Activated CD8-positive, alpha-beta memory T cell treated with anti-CD3 and anti-CD28 coated beads for 48 hours (primary cell): Measurements from ENCODE around the gene PLA2G2F.
"Not testable (repeated sequence)": the region's sequence is repeated elsewhere in the genome, so short reads cannot be mapped to it uniquely, and the experiment has no call there.

Source experiments
- DNase-seq, 3 experiments: peaks; one replicate each; pipeline ENCODE4 v3.0.0-alpha.2; 2020; ENCODE audit warnings: low read depth in 2 of 3, low spot score in 2 of 3

PLA2G2F gene

DNA sequence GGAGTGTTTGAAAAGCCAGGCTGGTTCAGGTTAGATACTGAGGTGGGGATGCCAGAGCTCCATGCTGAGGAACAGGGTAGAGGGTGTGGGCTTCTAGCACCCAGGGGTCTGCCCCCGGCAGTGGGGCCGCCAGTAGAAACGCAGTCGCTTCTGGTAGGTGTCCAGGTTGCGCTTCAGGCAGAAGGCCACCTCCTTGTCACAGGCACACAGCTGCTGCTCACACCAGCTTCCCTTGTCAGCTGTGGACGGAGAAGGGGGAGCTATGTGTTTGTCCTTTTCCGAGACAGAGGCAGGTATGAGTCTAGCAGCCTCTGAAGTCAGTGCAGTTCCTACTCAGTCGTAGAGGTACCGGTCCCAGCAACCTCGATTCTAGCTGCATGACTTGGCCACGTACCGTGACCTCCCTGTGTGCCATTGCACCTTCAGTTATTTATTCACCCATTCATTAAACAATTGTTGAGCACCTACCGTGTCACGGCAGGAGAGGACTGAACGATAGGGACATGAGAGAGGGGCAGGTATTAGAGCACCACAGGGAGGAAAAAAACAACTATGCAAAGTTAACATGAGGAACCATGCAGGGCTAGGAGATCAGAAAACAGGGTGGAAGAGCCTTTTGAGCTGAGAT lies 25.0 kb upstream of the PLA2G2F start:
- no peak for DNase-seq

DNA sequence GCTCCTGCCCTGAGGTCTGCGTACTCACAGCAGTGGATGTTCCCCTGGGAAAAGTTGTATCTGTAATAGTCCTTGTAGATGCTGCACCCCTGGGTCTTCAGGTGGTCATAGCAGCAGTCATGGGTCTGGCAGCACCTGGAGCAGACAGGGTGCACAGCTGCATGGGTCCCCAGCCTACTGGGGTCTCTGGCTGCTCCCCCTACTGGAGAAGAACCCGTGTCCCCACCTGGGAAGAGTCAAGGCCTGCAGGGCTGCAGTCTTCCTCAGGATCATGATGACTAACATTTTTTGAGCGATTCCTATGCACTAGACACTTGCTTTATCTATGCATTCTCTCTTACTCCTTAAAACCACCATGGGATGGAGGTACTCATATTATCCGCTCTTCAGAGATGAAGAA lies 23.6 kb upstream of the PLA2G2F start:
- DNase-seq: no peak

DNA sequence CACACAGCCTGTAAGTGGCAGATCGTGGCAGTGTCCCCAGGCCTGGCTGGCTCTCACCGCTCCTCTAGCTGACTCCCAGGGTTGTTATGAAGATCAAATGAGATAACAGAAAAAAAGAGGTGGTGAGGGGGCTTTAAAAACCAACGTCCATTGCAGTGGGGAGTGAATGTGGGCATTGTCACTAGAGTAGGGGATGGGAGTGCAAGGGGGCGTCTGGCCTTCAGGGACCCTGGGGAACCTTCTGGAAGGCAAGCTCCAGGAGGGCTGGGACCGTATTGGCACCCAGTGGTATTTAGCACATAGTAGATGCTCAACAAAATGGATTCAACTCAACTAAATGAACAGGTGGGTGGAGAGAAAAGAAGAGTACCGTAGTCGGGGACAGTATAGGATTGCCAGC lies 23.2 kb upstream of the PLA2G2F start:
- DNase-seq: no peak

DNA sequence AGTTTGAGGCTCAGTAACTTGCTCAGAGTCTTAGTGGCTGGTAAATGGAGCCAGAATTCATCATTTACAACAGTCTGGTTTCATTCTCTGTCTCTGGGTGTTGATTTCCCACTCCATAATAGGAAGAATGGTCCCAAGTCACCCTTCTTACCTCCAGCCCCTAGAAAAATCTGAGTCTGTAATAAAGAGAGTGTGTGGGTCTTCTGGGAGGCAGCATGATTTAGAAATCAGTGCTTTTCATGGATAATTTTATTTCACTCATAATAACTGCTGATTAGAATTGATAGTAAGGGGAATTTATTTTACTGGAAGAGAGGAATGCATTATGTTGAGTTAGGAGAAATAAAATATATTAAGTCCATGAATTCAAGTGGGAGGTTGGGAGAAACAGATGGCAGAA lies 21.9 kb upstream of the PLA2G2F start:
- no peak for DNase-seq

DNA sequence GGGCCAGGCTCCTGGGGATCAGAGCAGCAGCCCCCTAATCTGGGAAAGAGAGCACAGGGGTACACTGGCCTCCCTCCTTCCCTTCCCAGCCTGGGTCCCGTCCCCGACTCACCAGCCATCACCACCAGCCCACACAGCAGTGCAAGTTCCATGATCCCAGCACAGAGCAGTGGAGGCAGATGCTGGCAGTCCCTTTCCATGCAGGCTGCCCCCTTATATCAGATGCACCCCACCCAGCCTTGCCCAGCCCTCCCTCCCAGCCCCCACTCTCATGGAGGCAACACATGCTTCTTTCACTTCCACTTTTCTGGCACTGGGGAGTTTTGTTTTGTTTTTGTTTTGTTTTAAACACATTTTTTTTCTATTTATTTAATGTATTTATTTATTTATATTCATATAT lies 19.8 kb upstream of the PLA2G2F start, which contains the start of gene PLA2G2D:
Gene PLA2G2D (minus strand): TSS at position 190 of the 400 bp plus-strand sequence. CDS start 38 bp downstream, at position 152.
- no peak for DNase-seq

DNA sequence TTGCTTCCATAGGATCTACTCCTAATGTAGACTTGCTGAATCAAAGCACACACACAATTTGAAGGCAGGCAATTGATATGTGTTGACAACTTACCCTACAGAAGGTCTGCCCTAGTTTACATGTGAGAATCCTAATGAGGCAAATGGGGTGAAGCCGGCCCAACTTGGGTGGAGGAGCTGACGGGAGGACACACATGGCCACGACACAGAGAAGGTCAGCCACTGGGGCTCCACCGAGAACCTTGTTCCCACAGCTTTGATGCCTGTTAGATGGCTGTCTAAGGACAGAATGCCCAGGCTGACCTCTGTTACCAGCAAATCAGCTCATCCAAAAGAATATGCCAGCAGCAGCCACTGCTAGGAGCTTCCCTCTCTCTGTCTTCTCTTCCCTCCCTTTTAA lies 18.3 kb upstream of the PLA2G2F start:
- DNase-seq: no peak

DNA sequence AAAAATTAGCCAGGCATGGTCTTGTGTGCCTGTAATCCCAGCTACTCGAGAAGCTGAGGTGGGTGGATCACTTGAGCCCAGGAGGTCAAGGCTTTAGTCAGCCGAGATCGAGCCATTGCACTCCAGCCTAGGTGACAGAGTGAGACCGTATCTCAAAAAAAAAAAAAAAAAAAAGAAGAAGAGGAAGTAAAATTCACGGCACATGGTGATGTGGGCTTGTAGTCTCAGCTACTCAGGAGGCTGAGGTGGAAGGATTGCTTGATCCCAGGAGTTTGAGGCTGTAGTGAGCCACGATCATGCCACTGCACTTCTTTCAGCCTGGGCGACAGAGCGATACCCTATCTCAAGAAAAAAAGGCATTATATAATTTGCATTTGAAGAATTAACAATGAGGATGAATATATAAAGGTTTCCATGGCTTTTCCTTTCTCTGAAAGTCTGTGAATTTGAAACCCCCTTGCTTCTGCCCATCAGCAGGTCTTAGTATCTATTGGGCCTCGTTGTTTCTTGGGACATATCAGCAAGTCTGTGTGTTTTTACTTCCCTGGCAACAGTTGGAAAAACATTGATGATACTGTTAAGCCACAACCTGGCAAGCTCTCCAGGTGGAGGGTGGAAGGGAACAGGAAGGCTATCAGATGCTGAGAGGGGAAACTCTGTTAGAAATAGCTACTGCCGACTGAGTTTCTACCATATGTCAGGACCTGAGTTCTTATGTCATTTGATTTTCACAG lies 15.2 kb upstream of the PLA2G2F start:
- no peak for DNase-seq

DNA sequence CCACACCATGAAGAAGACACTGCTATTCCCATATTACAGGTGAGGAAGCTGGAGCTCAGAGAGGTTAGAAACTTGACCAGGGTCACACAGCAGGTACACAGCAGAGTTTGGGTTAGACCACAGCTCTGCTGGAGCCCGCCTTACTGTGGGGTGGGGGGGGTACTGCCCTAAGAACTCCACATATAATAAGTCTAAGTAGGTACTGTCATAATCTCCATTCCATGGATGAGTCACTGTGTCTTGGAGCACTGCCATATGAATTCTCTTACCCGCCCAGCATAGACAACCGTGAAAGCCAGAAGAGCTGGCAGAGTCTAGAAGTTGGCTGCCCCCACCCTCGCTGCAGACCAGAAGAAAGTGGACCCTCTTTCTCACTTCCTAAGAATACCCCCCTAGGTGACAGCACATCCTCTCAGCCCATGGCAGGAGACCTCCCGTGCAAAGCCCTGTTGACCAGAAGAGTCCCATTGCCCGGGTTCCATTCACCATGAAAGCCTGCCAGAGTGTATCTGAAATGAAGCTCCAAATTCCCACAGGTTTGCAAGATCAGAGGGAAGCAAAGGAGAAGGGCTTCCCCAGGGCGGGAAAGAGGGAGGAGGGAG lies 14.6 kb upstream of the PLA2G2F start:
- no peak for DNase-seq

DNA sequence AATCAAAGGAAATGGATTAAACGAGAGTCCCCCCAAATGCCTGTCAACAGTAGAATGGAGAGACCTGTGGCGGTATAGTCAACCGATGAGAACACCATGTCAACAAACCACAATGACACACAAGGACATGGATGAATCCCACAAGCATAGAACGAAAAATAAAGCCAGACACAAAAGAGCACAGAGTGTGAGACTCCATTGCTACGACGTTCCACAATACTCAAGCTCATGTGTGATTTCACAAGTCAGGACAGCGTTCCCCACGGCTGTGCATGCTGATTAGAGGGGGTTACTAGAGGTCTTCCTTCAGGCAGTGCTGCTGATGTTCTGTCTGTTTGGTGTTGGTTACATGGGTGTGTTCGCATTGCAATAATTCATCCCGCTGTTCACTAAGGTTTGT lies 14.0 kb upstream of the PLA2G2F start:
- no peak for DNase-seq

DNA sequence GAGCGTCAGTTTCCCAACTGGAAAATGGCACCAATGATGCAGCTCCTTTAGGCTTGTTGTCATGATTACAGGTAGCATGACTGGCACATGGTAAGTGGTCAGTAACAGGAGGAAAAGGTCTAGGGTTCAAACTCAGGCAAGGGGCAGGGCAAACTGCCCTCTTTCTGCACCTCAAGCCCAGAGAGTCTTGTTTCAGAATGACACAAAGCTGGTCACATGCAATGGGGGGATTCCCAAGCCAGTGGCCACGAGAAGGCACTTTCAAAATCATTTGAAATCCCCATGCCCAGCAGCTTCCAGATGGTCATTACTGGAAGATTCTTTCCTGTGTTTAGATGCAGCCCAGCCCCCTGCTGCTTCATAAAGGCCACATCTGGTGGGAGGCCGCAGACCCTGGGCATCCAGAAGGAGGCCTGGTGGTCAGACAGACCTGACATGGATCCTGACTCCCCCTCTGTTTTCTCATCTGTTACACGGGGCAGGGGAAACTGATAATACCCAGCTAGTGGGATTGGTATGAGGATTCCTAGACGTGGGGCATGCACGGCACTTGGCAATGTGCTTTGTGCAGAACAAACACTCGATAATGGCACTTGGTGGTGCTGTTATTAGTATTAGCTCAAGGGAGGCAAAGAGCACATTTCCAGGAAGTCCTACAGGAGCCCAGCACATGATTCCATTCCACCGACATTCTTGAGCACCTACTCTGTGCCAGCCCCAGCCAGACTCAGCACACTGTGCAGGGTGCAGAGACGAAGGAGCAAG lies 12.9 kb upstream of the PLA2G2F start:
- DNase-seq: no peak

DNA sequence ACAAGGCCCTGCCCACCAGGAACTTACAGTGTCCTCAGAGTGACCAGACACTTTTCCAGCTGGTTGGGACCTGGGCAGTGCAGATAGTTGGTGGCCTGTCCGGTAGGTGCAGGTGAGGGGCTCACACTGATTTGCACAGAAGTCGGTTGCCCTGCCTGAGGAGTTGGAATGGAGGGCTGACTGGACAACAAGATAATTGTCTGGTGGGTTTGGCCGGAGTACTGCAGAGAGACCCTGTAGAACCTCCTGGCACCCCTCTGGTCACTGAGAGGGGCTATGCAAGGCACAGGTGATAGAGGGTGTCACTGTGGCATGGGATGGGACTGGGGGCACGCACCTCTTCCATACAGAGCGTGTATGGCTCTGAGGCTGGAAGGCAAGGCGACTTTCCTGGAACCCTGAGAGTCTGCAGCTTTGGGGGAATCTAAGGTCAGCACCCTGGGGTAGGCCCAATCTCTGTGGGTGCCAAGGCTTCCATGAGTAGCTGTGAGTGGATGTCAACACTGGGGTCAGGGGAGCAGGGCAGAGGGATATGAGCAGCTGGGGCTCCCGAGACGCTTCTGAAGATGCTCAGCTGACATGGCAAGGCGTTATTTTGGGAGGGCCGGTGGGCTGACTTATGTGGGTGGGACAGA lies 12.2 kb upstream of the PLA2G2F start:
- DNase-seq: no peak

DNA sequence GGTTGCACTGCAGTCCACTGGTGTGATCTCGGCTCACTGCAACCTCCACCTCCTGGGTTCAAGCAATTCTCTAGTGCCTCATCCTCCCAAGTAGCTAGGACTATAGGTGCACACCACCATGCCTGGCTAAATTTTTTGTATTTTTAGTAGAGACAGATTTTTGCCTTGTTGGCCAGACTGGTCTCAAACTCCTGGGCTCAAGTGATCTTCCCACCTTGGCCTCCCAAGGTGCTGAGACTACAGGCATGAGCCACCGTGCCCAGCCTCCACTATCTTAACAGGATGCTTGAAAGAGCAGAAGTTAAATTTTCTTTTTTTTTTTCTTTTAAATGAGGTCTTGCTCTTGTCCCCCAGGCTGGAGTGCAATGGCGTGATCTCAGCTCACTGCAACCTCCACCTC lies 8.6 kb upstream of the PLA2G2F start:
- DNase-seq: not testable (repeated sequence)

DNA sequence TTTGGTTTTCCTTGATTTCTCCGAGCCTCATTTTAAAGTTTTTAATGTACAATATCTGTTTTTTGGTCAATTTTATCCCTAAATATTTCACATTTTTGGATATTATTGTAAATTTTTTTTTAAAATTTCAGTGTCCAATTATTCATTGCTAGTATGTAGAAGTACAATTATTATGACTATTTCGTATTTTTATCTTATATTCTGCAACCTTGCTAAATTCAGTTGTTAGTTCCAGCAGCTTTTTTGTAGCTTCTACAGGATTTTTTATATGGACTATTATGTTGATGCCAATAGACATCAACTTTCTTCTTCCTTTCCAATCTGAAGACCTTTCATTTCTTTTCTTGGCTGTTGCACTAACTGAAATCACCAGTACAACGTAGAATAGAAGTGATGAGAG lies 4.1 kb upstream of the PLA2G2F start:
- DNase-seq: no peak

DNA sequence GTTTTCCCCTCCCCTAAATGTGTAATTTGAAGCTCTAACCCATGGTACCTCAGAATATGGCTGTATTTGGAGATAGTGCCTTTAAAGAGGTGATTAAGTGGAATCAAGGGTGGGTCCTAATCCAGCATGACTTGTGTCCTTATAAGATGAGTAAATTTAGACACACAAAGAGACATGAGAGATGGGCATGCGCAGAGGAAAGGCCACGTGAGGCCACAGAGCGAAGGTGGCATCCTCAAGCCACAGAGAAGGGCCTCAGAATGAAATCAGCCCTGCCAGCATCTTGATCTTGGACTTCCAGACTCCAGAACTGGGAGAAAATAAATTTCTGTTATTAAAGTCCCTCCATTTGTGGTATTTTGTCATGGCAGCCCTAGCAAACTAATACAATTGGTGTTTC lies 2.9 kb upstream of the PLA2G2F start:
- DNase-seq: no peak

DNA sequence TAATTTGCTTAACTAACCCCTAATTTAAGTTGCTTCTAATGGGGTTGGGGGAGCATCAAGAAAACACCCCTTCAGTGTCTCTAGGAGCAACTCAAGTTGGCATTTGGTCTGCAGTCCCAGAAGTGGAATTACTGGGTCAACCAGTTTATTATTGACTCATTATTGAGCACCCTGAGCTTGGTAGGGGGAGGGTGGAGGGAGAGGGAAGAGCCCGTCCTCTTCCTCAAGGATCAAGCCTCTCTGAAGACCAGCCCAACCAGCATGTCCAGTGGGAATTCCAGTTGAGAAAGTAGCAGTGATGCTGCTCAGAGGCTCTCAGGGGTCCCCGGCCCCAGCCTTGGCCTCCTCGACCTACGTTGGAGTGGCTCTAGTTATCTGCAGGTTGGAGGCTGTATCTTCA lies 2.1 kb upstream of the PLA2G2F start:
- DNase-seq: no peak

DNA sequence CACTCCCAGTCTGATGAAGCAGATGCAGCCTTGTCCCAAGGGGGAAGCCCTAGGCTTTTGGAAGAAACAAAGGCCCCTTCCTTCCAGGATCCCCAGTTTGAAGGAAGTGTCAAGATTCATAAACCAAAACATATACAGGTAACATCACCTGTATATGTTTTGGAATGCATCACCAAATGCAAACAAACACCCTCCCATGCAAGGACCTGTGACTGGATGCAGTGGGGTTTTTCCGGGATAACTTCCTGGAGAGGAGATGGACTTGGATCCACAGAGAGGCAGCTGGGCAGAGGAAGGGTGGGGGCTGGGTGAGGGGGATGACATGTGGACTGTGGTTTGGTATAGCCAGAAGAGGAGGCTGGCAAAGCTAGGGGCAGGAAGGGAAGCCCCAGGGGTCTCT lies 1.5 kb upstream of the PLA2G2F start:
- no peak for DNase-seq

DNA sequence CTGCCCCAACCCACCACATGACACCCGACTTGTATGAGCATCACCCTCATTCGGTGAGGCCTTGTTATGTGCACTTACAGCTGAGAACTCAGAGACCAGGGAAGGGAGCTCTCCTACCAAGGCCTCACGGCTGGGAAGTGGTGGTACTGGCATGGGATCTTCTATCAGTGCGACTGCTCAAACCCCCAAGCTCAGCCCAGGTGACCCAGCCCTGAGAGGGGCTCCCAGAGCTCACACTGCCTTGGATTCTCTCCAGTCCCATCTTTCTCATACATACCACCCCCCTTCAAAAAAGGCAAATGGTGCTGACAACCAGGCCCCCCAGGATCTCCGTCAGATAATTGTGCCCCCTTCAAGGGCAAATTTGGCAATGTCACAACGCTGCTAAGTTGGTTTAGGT lies 777 bp upstream of the PLA2G2F start:
- no peak for DNase-seq

DNA sequence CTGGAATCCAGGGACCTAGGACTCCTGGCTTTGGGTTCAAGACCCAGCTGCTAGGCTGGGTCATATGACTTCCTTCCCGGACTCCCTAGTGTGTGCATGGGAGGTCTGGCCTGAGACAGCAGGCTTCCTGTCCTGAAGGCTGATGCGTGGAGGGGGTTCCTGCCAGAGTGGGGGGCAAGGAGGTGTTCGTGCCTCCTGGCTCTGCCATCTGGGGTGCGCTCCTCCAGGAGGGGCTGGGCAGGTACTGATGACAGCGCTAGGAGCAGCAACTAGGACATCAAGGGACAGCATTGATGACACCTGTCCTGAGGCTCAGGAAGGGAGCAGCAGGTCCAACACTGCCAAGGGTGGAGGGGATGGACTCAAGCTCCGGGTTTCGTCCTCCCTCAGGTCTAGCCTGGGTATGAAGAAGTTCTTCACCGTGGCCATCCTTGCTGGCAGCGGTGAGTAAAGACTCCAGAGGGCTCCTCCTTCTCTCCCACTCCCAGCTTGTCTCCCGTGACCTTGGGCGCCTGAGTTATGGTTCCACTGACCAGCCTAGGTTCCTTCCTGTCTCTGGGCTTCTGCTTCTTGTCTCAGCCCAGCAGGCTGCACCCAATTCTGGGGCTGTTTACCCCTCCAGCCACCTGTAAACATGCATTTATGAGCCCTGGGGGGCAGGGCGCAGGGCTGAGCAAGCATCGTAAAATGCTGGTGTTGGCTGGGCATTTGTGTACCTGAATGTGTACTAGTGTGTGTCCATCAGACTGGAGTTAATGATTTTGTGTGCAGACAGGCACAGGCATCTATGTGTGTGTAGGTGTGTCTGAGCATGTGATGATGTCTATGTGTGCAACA lies 871 bp downstream of the PLA2G2F start:
- DNase-seq: no peak

DNA sequence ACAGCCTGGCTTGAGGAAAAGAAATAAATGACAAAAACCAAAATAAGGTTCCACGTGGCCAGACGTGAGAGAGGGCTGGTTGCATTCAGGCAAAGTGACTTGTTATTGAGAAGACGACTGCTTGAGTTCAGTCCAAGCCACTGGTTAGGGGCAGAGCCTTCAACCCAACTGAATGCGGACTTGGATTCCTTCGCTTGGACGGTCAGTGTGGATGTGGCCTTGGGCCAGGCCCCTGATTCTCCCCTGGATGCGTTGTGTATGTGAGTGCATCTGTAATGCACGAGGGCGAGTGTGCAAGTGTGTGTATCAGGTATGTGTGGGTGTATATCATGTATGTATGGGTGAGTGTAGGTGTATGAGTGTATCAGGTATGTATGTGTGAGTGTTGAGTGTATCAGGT lies 1.9 kb downstream of the PLA2G2F start:
- no peak for DNase-seq

DNA sequence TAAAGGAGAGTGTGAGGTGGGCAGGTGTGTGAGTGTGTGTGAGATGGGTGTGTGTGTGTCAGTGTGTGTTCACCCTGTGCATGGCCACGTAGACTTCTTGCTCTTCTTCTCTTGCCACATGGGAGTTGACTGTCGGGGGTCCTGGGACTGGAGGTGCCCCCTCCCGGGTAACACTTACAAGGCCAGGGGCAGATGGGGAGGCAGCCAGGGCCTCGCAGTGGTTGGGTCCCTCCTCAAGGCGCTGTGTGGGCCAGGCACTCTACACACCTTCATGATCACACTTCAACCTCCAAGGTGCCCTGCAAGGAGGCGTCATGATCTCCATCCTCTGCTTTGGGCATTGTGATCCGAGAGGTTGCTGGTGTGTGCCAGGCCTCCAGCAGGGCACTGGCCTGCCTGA lies 2.3 kb downstream of the PLA2G2F start:
- no peak for DNase-seq
